Liver (tissue), 9 donors: ENCODE measurements around the gene LSM2. TPM values are rescaled to one million over a fixed set of nuclear protein-coding genes. Genes with fewer than 3 reads are reported as not detected.
"Not testable (repeated sequence)": the region's sequence is repeated elsewhere in the genome, so short reads cannot be mapped to it uniquely, and the experiment has no call there.

Experiments
- DNase-seq: peaks from one replicate; pipeline ENCODE4 v3.0.0-alpha.2; 2017; ENCODE audit warnings: low spot score
- H3K27ac ChIP-seq, 2 donors: one replicate each; pipeline ENCODE4 v1.7.0; 2013; ENCODE audit warnings: inconsistent platforms in 2 of 2, low read length in 2 of 2, control low read depth in 1 of 2, low read depth in 1 of 2, mild to moderate bottlenecking in 1 of 2
- H3K27me3 ChIP-seq, 4 donors: one replicate each; pipeline versions ENCODE4 v1.6.1 to v1.7.0; 2013; ENCODE audit warnings: low read length in 3 of 4, inconsistent platforms in 1 of 4, mild to moderate bottlenecking in 1 of 4, moderate library complexity in 1 of 4; ENCODE audit not compliant: control insufficient read depth in 4 of 4, insufficient read depth in 4 of 4
- H3K36me3 ChIP-seq, 4 donors: one replicate each; pipeline versions ENCODE4 v1.6.1 to v1.7.0; 2013; ENCODE audit warnings: low read length in 3 of 4, mild to moderate bottlenecking in 3 of 4, low read depth in 1 of 4, moderate library complexity in 1 of 4; ENCODE audit not compliant: control insufficient read depth in 4 of 4, insufficient read depth in 3 of 4
- H3K4me1 ChIP-seq, 4 donors: one replicate each; pipeline versions ENCODE4 v1.6.1 to v1.7.0; 2013; ENCODE audit warnings: low read length in 3 of 4, mild to moderate bottlenecking in 3 of 4, moderate library complexity in 1 of 4; ENCODE audit not compliant: control insufficient read depth in 4 of 4, insufficient read depth in 4 of 4
- H3K4me3 ChIP-seq, 3 donors: one replicate each; pipeline versions ENCODE4 v1.6.1 to v1.7.0; 2013; ENCODE audit warnings: low read length in 3 of 3, control low read depth in 1 of 3, low read depth in 1 of 3, mild to moderate bottlenecking in 1 of 3
- H3K9ac ChIP-seq, 2 donors: one replicate each; pipeline ENCODE4 v1.7.0; 2013; ENCODE audit warnings: low read length in 2 of 2, mild to moderate bottlenecking in 2 of 2, moderate library complexity in 2 of 2, control low read depth in 1 of 2, low read depth in 1 of 2
- H3K9me3 ChIP-seq, 4 donors: one replicate each; pipeline versions ENCODE4 v1.6.1 to v1.7.0; 2013; ENCODE audit warnings: low read length in 3 of 4; ENCODE audit not compliant: control insufficient read depth in 4 of 4
- HNF4G ChIP-seq: IDR thresholded peaks from 2 replicates; pipeline ENCODE4 v1.6.1; 2016; ENCODE audit warnings: antibody characterized with exemption
- JUND ChIP-seq, 2 donors: IDR thresholded peaks; 2 replicates each; pipeline ENCODE4 v1.6.1; 2016; ENCODE audit warnings: antibody characterized with exemption in 2 of 2
- NR2F2 ChIP-seq: IDR thresholded peaks from 2 replicates; pipeline ENCODE4 v1.6.1; 2016; ENCODE audit warnings: antibody characterized with exemption
- RAD21 ChIP-seq, 2 donors: IDR thresholded peaks; 2 replicates each; pipeline ENCODE4 v1.6.1; 2016; ENCODE audit warnings: antibody characterized with exemption in 2 of 2, mild to moderate bottlenecking in 2 of 2
- SP1 ChIP-seq: IDR thresholded peaks from 2 replicates; pipeline ENCODE4 v1.6.1; 2018; ENCODE audit warnings: antibody characterized with exemption, mild to moderate bottlenecking
- TAF1 ChIP-seq: conservative IDR thresholded peaks from 2 replicates; pipeline ENCODE4 v1.6.1; 2016; ENCODE audit warnings: antibody characterized with exemption, mild to moderate bottlenecking
- YY1 ChIP-seq: IDR thresholded peaks from 2 replicates; pipeline ENCODE4 v1.6.1; 2016; ENCODE audit warnings: antibody characterized with exemption, mild to moderate bottlenecking
- WGBS: extraction: QIAGEN DNeasy Blood & Tissue Kit; methylation state at CpG from one replicate; pipeline ENCODE4 v1.1.7; 2013; 5-methylcytosine and 5-hydroxymethylcytosine counted together
- polyA plus RNA-seq, 2 donors: library from polyadenylated mRNA; stranded (reverse) in 1 of 2; unstranded in 1 of 2; fragments of 200-250 nt in 1 of 2; fragments of >200 nt in 1 of 2; fragmentation: Nextera tagmentation in 1 of 2; extraction: Ambion mirVana in 1 of 2; gene quantifications; one replicate each; pipeline versions ENCODE4 v1.2.1 to v1.2.3, GENCODE V29; 2013 to 2015
- total RNA-seq, 2 donors: library from RNA; depleted of rRNA; stranded (reverse); fragments of >200 nt; gene quantifications; one replicate each; pipeline ENCODE4 v1.2.3, GENCODE V29; 2014
- TF ChIP-seq, protein P1 (sequence below): IDR thresholded peaks from 2 replicates; pipeline ENCODE4 v1.6.1; 2016; ENCODE audit warnings: antibody characterized with exemption, mild to moderate bottlenecking
- TF ChIP-seq, protein P2 (sequence below): IDR thresholded peaks from 2 replicates; pipeline ENCODE4 v1.6.1; 2016; ENCODE audit warnings: antibody characterized with exemption
- TF ChIP-seq, protein P3 (sequence below): IDR thresholded peaks from 2 replicates; pipeline ENCODE4 v1.6.1; 2016; ENCODE audit warnings: antibody characterized with exemption
- donor health status: healthy.
- donor health status: healthy.
- donor health status: healthy.
- donor health status: healthy.
- donor health status: healthy.

Gene LSM2
- total and polyA plus RNA-seq, 4 donors: 7.3 to 18.7 (median 15.5) TPM

DNA sequence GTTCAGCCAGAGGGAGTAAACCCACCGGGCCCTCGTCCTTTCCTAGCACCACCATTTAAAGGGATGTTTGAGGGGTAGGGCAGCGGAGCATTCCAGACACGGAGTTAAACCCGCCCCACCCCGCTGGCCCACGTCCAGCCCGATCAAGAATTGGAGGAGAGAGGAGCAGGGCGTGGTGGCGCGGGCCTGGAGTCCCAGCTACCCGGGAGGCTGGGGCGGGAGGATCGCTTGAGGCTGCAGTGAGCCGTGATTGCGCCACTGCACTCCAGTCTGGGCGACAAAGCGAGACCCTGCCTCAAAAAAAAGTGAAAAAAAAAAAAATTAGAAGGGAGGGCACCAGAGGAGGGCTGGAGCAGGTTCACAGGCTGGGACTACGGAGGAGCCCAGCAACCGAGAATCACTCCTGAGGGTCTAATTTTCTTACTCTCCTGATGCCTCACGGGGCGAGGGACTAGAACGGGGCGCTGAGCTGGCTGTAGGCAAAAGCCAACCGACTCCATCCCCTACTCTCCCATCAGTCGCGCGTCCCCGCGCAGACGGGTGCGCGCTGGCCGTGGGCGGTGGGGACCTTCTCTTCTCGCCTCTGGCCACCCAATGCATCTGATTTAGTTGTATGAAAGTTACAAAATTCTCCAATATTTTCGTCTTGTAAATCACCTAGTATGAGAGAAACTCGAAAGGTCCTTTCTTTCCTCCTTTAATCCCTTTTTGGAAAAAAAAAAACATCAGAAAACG, 14.7 kb upstream of the LSM2 start:
- peak overlapping the region; percentile 52 to 83 for H3K9ac ChIP-seq
- WGBS: 16% methylated on average over 39 of the region's 39 CpGs

DNA sequence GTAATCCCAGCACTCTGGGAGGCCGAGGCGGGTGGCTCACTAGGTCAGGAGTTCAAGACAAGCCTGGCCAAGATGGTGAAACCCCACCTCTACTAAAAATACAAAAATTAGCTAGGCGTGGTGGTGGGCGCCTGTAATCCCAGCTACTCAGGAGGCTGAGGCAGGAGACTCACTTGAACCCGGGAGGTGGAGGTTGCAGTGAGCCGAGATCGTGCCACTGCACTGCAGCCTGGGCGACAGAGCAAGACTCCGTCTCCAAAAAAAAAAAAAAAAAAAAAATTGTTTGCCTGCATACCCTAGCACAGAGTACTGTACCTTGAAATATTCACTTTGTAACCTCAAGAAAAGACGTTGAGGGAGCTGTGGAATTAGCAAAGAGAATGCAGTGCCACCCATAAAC, 13.6 kb upstream of the LSM2 start:
- WGBS: 89% methylated on average over 10 of the region's 10 CpGs
- H3K9me3 ChIP-seq, DNase-seq, H3K9ac ChIP-seq, H3K27ac ChIP-seq, H3K4me3 ChIP-seq, H3K36me3 ChIP-seq, H3K27me3 ChIP-seq: not testable (repeated sequence)
- peaks cover 9 to 23% (median 15%) of the 10 kb centered on the region in 4 donors for H3K4me1 ChIP-seq

More for the DNA sequence above, 14.7 kb upstream of the LSM2 start:
- Histone ChIP-seq H3K27ac (peak overlapping the region; percentile 98 to 99), H3K4me1 (peaks cover 9 to 23% (median 16%) of the 10 kb centered on the region in 4 donors), H3K9me3 (no peaks in the 10 kb centered on the region), H3K27me3 (no peaks in the 10 kb centered on the region), H3K36me3 (no peaks in the 10 kb centered on the region), H3K4me3 (peak overlapping the region; percentile 43 to 61 (median 53))
- no peak for TF ChIP-seq HNF4G
- TF ChIP-seq, protein P1, sequence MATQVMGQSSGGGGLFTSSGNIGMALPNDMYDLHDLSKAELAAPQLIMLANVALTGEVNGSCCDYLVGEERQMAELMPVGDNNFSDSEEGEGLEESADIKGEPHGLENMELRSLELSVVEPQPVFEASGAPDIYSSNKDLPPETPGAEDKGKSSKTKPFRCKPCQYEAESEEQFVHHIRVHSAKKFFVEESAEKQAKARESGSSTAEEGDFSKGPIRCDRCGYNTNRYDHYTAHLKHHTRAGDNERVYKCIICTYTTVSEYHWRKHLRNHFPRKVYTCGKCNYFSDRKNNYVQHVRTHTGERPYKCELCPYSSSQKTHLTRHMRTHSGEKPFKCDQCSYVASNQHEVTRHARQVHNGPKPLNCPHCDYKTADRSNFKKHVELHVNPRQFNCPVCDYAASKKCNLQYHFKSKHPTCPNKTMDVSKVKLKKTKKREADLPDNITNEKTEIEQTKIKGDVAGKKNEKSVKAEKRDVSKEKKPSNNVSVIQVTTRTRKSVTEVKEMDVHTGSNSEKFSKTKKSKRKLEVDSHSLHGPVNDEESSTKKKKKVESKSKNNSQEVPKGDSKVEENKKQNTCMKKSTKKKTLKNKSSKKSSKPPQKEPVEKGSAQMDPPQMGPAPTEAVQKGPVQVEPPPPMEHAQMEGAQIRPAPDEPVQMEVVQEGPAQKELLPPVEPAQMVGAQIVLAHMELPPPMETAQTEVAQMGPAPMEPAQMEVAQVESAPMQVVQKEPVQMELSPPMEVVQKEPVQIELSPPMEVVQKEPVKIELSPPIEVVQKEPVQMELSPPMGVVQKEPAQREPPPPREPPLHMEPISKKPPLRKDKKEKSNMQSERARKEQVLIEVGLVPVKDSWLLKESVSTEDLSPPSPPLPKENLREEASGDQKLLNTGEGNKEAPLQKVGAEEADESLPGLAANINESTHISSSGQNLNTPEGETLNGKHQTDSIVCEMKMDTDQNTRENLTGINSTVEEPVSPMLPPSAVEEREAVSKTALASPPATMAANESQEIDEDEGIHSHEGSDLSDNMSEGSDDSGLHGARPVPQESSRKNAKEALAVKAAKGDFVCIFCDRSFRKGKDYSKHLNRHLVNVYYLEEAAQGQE: peak; percentile 1
- peak; percentile 87 for DNase-seq

DNA sequence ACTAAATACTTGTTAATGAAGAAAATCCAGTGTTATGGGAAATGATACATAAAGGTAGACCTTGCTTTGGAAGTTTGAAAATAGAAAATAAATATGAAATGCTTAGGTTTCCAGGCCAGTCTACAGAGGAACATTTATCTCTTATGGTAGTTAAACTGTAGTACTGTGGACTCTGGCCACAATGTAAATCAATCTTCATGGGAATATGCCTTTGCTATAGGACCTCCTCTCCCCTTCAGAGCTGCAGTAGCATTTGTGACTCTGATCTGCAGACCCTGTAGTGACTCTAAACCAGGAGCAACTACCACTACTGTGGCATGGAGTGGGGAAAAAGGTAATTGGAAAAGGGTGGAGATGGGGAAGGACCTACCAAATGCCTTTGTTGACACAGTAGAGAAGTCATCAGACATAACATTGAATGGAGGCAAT, 13.1 kb upstream of the LSM2 start:
- Histone ChIP-seq H3K9me3 (no peaks in the 10 kb centered on the region), H3K36me3 (no peaks in the 10 kb centered on the region), H3K9ac (no peak overlapping the region), H3K27ac (peak overlapping the region; percentile 54 to 55), H3K4me1 (peaks cover 9 to 23% (median 15%) of the 10 kb centered on the region in 4 donors), H3K4me3 (no peak overlapping the region), H3K27me3 (no peaks in the 10 kb centered on the region)
- no peak for TF ChIP-seq SP1
- TF ChIP-seq, protein P2, sequence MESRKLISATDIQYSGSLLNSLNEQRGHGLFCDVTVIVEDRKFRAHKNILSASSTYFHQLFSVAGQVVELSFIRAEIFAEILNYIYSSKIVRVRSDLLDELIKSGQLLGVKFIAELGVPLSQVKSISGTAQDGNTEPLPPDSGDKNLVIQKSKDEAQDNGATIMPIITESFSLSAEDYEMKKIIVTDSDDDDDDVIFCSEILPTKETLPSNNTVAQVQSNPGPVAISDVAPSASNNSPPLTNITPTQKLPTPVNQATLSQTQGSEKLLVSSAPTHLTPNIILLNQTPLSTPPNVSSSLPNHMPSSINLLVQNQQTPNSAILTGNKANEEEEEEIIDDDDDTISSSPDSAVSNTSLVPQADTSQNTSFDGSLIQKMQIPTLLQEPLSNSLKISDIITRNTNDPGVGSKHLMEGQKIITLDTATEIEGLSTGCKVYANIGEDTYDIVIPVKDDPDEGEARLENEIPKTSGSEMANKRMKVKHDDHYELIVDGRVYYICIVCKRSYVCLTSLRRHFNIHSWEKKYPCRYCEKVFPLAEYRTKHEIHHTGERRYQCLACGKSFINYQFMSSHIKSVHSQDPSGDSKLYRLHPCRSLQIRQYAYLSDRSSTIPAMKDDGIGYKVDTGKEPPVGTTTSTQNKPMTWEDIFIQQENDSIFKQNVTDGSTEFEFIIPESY: peak; percentile 9
- TF ChIP-seq, protein P3, sequence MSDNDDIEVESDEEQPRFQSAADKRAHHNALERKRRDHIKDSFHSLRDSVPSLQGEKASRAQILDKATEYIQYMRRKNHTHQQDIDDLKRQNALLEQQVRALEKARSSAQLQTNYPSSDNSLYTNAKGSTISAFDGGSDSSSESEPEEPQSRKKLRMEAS: no peak
- no peak for TF ChIP-seq TAF1
- TF ChIP-seq, protein P1: no peak
- peak; percentile 3 for TF ChIP-seq NR2F2
- TF ChIP-seq RAD21 (IDR thresholded peaks at IDR 0.05): no peak
- peak in 1 of 2 donors; percentile 2 for TF ChIP-seq JUND (IDR thresholded peaks at IDR 0.05)
- no peak for TF ChIP-seq YY1
- DNase-seq: no peak
